Erythroblast (primary cell): ENCODE measurements around the gene ZNF778.

Experiments used
- GATA1 ChIP-seq: IDR thresholded peaks from 2 replicates; pipeline ENCODE4 v1.6.1; 2011; ENCODE audit warnings: low read depth, mild to moderate bottlenecking, control low read depth, low read length, moderate library complexity
- POLR2A ChIP-seq: IDR thresholded peaks from 2 replicates; pipeline ENCODE4 v1.6.1; 2011; ENCODE audit warnings: mild to moderate bottlenecking, low read length

- no peak for TF ChIP-seq POLR2A
- TF ChIP-seq GATA1: no peak
Observed at GRCh38 chr16:89283449-89283848, 65.9 kb downstream of the ZNF778 start.
